ENCODE data around the gene PSME1. TPM values are rescaled to one million over a fixed set of nuclear protein-coding genes. Genes with fewer than 3 reads are reported as not detected.

The PSME1 gene
- total RNA-seq, 6 experiments from 2014 or later, result 81.7 to 119 (median 107) TPM

GRCh38 chr14:24129410-24129998 lies 6.5 kb upstream of the PSME1 start:
- TF ChIP-seq POLR2A (IDR thresholded peaks at IDR 0.05) (no peak), CTCF (IDR thresholded peaks at IDR 0.05) (no peak)
- H3K27me3 ChIP-seq, result no peaks in the 10 kb centered on the region
- no peak overlapping the region for H3K4me3 ChIP-seq
- peaks cover 0 to 31% (median 15%) of the 10 kb centered on the region in 4 donors for H3K4me1 ChIP-seq
- no peak overlapping the region for H3K27ac ChIP-seq
- H3K9me3 ChIP-seq, result no peaks in the 10 kb centered on the region
- DNase-seq (no peak), ATAC-seq (no peak)
- WGBS (ENCODE audit: insufficient coverage, low coverage, low lambda C conversion rate, missing lambda C conversion rate), result 98% methylated on average over 5 of the region's 8 CpGs
- no peaks in the 10 kb centered on the region for H3K36me3 ChIP-seq
- intact Hi-C loops (cut with DNase I), result no loop called here

GRCh38 chr14:24130380-24130716 lies 5.6 kb upstream of the PSME1 start, which contains the start of gene FITM1:
TSS of gene FITM1 (plus strand) at chr14:24130659. CDS start at chr14:24131564, 905 bp downstream.
- WGBS (ENCODE audit: insufficient coverage, low coverage, low lambda C conversion rate, missing lambda C conversion rate), result 66% methylated on average over 4 of the region's 5 CpGs
- intact Hi-C loops (cut with DNase I), result no loop called here
- Histone ChIP-seq H3K27me3 (no peaks in the 10 kb centered on the region), H3K4me3 (peak within 1 kb of the TSS in 1 of 3 donors; percentile 18), H3K36me3 (no peaks in the 10 kb centered on the region), H3K9me3 (no peaks in the 10 kb centered on the region), H3K27ac (peak within 1 kb of the TSS; percentile 61 to 86 (median 81)), H3K4me1 (peaks cover 0 to 34% (median 15%) of the 10 kb centered on the region in 4 donors)
- no peak for DNase-seq
- TF ChIP-seq CTCF (IDR thresholded peaks at IDR 0.05) (no peak), POLR2A (IDR thresholded peaks at IDR 0.05) (no peak)
- ATAC-seq, result no peak

GRCh38 chr14:24130717-24131548 lies 5.1 kb upstream of the PSME1 start:
- ATAC-seq, result peak; percentile 60 to 74 (median 70)
- Histone ChIP-seq H3K27ac (peak overlapping the region; percentile 61 to 86 (median 81)), H3K36me3 (no peaks in the 10 kb centered on the region), H3K4me3 (peak overlapping the region in 1 of 3 donors; percentile 18), H3K27me3 (no peaks in the 10 kb centered on the region), H3K9me3 (no peaks in the 10 kb centered on the region), H3K4me1 (peaks cover 0 to 35% (median 15%) of the 10 kb centered on the region in 4 donors)
- WGBS (ENCODE audit: insufficient coverage, low coverage, low lambda C conversion rate, missing lambda C conversion rate), result 11% methylated on average over 2 of the region's 7 CpGs
- TF ChIP-seq CTCF (IDR thresholded peaks at IDR 0.05) (no peak), POLR2A (IDR thresholded peaks at IDR 0.05) (peak; percentile 30)
- intact Hi-C loops (cut with DNase I), result no loop called here
- DNase-seq, result peak; percentile 55 to 91 (median 78)

- H3K27ac ChIP-seq, result peak overlapping the region; percentile 61 to 86 (median 81)
- peaks cover 0 to 36% (median 15%) of the 10 kb centered on the region in 4 donors for H3K4me1 ChIP-seq
- TF ChIP-seq CTCF (IDR thresholded peaks at IDR 0.05), result no peak
- no peak for TF ChIP-seq POLR2A (IDR thresholded peaks at IDR 0.05)
- intact Hi-C loops (cut with DNase I), result no loop called here
- WGBS (ENCODE audit: insufficient coverage, low coverage, low lambda C conversion rate, missing lambda C conversion rate), result 39% methylated on average over 5 of the region's 15 CpGs
- peak; percentile 0 to 17 (median 3) for ATAC-seq
- DNase-seq, result no peak
- H3K9me3 ChIP-seq, result no peaks in the 10 kb centered on the region
- H3K27me3 ChIP-seq, result no peaks in the 10 kb centered on the region
- H3K36me3 ChIP-seq, result no peaks in the 10 kb centered on the region
- peak overlapping the region in 1 of 3 donors; percentile 18 for H3K4me3 ChIP-seq
These were observed 4.4 kb upstream of the PSME1 start for GRCh38 chr14:24131549-24131966.
